GOT3 (cell line): ENCODE data around the gene UXT.
"Not testable (repeated sequence)": the region's sequence is repeated elsewhere in the genome, so short reads cannot be mapped to it uniquely, and the experiment has no call there.

Experiments
- DNase-seq: peaks from one replicate; lab custom pipeline; 2025; ENCODE audit warnings: mixed read lengths; lab: John Stamatoyannopoulos, UW

The UXT gene

DNA sequence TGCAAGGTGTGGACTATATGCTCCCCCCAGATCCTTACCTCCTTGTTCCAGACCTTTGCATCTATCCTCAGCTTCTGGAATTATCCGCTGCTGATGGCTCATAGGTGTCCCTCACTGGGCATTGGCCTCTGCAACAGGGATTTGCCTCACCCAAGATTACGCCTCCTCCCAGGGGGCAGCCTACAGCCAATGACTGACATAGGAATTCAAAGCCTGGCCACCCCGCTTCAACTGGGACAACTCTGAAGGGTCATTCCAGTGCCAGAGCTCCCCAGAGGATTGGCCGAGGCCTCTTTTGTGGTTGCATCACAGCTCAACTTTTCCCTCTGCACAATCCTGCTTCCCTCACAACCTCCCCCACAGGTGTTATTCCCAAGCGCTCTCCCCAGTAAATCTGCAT lies 44.4 kb downstream of the UXT start:
- no peak for DNase-seq

DNA sequence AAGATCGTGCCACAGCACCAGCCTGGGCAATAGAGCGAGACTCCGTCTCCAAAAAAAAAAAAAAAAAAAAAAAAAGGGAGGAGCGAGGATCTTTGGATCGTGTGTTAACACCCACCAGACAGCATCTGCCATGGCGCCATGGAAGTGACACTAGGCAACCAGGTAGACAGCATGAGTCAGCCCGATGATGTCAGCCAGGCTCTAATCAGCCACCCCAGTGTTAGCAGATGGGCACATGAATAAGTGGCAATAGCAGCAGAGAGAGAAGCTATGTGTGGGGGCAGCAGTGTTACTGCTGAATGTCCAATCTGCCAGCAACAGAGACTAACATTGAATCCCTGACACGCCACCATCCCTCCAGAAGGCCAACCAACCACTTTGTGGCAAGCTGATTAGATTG lies 45.9 kb downstream of the UXT start:
- DNase-seq: no peak

DNA sequence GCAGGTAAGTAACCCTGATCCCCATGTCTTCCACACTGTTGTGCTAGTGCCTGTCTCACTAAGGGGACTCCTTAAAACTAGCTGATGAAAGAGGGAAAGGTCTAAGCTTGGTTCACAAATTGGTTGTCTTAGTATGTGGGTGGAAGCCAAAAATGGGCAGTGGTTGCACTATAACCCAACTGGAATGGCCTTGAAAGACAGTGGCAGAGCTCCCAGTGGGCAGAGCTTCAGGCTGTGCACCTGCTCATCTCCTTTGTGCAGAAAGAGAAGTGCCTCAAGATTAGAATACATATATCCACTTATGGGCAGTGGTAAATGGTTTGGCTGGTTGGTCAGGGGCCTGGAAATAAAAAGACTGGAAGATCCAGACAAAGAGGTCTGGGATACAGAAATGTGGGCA lies 46.6 kb downstream of the UXT start:
- no peak for DNase-seq

DNA sequence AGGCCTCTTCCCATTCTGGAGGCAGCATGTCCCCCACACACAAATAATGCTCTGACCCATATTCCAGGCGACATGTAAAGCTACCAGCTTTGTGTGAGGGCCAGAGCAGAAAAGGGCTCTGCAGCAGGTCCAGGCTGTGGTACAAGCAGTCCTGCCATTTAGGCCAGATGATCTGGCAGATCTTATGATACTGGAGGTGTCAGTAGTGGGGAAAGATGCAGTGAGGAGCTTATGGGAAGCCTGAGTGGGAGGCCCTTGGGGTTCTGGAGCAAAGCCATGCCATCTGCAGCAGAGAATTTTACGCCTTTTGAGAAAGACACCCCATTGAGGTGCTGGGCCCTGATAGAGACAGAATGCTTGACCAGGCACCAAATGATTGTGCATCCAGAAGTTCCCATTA lies 47.1 kb downstream of the UXT start:
- DNase-seq: no peak

DNA sequence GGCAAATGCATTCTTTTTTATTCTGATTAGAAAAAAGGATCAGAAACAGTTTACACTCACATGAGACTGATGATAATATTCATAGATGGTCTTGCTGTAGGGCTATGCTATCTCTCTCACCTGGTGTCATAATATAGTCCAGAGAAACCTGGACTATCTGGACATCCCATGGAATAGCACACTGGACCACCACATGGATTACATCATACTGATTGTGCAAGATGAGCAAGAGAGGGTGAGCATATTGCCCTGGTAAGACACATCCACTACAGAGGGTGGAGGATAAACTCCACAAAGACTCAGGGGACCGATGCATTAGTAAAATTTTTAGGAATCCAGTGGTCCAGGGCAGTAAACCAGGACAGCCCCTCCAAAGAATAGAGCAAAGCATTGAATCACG lies 47.5 kb downstream of the UXT start:
- DNase-seq: no peak

DNA sequence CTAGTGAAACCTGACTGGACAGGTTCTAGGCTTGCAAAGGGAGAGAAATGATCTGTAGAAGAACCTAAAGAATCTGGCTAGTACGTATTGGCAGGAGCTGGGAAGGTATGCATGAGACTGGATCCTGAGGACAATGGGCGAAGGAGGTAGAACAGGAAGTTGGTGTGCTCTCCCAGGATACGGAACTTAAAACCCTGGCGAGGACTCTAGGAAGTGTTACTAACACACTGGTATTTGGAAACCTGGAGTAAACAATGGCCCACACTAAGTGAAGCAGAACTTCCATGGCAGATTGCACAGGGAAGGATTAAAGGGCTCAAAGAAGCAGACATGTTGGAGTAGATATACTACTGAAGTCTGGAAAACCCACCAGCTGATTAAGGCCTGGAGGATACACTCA lies 48.5 kb downstream of the UXT start:
- no peak for DNase-seq

DNA sequence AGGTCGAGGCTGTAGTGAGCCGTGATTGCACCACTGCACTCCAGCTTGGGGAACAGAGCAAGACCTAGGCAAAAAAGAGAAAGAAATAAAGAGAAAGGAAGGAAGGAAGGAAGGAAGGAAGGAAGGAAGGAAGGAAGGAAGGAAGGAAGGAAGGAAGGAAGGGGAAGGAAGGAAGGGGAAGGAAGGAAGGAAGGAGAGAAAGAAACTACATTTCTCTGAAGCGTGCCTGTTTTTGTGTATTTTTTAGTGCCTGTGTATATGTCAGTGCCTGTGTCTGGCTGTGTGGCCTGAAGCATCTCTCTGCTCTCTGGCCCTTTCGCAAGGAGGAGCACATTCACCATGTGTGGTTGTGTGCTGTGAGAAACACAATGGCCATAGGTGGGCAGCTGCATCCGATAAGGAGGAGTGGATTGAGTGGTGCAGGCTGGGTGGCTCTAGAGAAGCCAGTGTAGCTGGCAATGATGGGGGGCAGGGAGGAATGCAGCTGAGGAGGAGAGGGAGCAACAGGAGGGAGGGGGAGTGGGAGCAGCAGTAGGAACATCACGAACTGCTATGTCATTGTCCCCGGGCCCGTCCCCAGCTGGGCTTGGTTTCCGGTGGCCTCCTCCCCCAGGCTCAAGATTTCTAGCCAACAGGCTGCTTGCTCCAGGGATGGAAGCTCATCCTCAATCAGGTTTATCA lies 50.7 kb downstream of the UXT start:
- no peak for DNase-seq

DNA sequence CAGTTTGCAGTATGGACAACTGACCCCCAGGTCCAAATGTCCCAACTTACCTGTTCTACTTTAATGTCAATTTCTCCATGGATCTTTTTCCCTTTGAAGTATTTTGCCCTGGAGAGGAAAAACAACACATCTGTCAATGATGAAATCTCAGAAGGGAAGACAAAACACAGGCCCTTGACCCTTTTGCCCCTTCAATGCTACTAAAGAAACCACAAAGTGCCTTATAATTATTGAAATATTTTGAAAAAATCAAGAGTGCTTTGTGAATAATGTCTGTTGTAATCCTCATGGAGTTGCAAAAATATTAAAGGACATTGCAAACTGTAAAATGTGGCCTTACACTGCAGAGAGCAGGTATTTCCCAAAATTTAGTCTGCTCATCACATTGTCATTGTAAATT lies 51.9 kb downstream of the UXT start:
- DNase-seq: no peak

DNA sequence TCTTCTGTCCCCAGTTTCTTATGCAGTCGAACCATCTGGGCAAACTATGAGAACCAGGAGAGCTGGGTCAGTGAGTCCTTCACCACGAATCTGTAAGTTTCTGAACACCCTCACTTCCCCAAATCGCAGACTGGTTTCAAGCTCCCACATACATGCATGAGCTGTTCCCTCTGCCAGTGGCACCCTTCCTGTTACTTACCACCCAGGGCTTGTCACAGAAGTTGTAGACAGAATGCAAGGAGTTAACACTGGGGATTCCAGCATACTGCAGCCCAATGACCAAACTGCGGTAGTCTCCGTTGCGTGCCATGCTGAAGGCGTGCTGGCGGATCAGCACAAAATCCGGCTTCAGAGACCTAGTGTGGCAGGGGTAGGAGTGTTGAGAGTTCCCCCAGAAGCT lies 54.0 kb downstream of the UXT start:
- DNase-seq: no peak

DNA sequence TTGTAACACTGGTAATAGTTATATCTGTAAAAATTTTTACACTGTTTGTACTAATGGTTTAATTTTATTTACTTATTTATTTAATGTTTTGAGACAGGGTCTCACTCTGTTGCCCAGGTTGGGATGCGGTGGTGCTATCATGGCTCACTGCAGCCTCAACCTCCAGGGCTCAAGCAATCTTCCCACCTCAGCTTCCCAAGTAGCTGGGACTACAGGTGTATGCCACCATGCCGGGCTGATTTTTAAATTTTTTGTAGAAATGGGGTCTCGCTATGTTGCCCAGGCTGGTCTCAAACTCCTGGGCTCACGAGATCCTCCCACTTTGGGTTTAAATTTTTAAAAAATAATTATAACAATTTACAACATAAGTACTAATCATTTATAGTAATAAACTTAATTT lies 55.9 kb downstream of the UXT start:
- DNase-seq: not testable (repeated sequence)
